Measurements from ENCODE around the gene NPC1. TPM values are rescaled to one million over a fixed set of nuclear protein-coding genes. Genes with fewer than 3 reads are reported as not detected.

NPC1 gene
- total RNA-seq, 1 experiment from 2014 or later, result 51.6 TPM

GRCh38 chr18:23499291-23499781 is 87.0 kb downstream of the NPC1 start:
- H2AFZ ChIP-seq (ENCODE audit: low read depth, low read length, poor library complexity, severe bottlenecking), result peak overlapping the region; percentile 57
- TF ChIP-seq EZH2phosphoT487 (IDR thresholded peaks at IDR 0.05; ENCODE audit: borderline replicate concordance) (no peak), SIN3A (IDR thresholded peaks at IDR 0.05; ENCODE audit: low read depth) (no peak), EGR1 (IDR thresholded peaks at IDR 0.05; ENCODE audit: low read depth) (no peak), RAD21 (IDR thresholded peaks at IDR 0.05; ENCODE audit: low read depth) (no peak), CEBPB (IDR thresholded peaks at IDR 0.05; ENCODE audit: low read depth) (no peak), MAX (IDR thresholded peaks at IDR 0.05) (no peak), POLR2AphosphoS5 (IDR thresholded peaks at IDR 0.05; ENCODE audit: low read depth, low read length) (no peak), POLR2A (IDR thresholded peaks at IDR 0.05; ENCODE audit: borderline replicate concordance, extremely low read depth, insufficient read depth, insufficient read length) (no peak), ZNF274 (IDR thresholded peaks at IDR 0.05; ENCODE audit: low read depth, low read length) (no peak), CBX3 (IDR thresholded peaks at IDR 0.05; ENCODE audit: low read depth) (no peak), ELF1 (IDR thresholded peaks at IDR 0.05; ENCODE audit: borderline replicate concordance, low read depth) (no peak), ZFX (IDR thresholded peaks at IDR 0.05) (no peak), FOSL1 (IDR thresholded peaks at IDR 0.05; ENCODE audit: low read depth) (no peak), EZH2 (IDR thresholded peaks at IDR 0.05) (no peak), SP1 (IDR thresholded peaks at IDR 0.05; ENCODE audit: low read depth) (no peak), JUND (IDR thresholded peaks at IDR 0.05) (no peak), TCF7L2 (IDR thresholded peaks at IDR 0.05; ENCODE audit: borderline replicate concordance, extremely low read depth, insufficient read depth, insufficient read length) (no peak)
- TF ChIP-seq, protein P1, sequence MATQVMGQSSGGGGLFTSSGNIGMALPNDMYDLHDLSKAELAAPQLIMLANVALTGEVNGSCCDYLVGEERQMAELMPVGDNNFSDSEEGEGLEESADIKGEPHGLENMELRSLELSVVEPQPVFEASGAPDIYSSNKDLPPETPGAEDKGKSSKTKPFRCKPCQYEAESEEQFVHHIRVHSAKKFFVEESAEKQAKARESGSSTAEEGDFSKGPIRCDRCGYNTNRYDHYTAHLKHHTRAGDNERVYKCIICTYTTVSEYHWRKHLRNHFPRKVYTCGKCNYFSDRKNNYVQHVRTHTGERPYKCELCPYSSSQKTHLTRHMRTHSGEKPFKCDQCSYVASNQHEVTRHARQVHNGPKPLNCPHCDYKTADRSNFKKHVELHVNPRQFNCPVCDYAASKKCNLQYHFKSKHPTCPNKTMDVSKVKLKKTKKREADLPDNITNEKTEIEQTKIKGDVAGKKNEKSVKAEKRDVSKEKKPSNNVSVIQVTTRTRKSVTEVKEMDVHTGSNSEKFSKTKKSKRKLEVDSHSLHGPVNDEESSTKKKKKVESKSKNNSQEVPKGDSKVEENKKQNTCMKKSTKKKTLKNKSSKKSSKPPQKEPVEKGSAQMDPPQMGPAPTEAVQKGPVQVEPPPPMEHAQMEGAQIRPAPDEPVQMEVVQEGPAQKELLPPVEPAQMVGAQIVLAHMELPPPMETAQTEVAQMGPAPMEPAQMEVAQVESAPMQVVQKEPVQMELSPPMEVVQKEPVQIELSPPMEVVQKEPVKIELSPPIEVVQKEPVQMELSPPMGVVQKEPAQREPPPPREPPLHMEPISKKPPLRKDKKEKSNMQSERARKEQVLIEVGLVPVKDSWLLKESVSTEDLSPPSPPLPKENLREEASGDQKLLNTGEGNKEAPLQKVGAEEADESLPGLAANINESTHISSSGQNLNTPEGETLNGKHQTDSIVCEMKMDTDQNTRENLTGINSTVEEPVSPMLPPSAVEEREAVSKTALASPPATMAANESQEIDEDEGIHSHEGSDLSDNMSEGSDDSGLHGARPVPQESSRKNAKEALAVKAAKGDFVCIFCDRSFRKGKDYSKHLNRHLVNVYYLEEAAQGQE (IDR thresholded peaks at IDR 0.05; ENCODE audit: low read depth), result no peak
- TF ChIP-seq, protein P2, sequence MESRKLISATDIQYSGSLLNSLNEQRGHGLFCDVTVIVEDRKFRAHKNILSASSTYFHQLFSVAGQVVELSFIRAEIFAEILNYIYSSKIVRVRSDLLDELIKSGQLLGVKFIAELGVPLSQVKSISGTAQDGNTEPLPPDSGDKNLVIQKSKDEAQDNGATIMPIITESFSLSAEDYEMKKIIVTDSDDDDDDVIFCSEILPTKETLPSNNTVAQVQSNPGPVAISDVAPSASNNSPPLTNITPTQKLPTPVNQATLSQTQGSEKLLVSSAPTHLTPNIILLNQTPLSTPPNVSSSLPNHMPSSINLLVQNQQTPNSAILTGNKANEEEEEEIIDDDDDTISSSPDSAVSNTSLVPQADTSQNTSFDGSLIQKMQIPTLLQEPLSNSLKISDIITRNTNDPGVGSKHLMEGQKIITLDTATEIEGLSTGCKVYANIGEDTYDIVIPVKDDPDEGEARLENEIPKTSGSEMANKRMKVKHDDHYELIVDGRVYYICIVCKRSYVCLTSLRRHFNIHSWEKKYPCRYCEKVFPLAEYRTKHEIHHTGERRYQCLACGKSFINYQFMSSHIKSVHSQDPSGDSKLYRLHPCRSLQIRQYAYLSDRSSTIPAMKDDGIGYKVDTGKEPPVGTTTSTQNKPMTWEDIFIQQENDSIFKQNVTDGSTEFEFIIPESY (IDR thresholded peaks at IDR 0.05; ENCODE audit: extremely low read depth, insufficient replicate concordance, low read length), result no peak
- BruUV-seq (replicated peaks), result no TSS peak
- ChIA-PET POLR2A (interaction anchor here (1.3 kb wide), 1 partner anchor 211 kb away, joined by 3 read pairs; no protein-coding TSS in a partner anchor), RAD21 (ENCODE audit: low non-redundant PET in 1 of 2, low total read pairs in 2 of 2, uncharacterized antibody in 2 of 2, unreplicated experiment in 2 of 2) (interaction anchor here (0.6 to 1.3 kb wide), 3 partner anchors 86 to 204 kb away, joined by 3 to 7 read pairs (median 6); no protein-coding TSS in a partner anchor), CTCF (interaction anchor here (0.6 to 1.3 kb wide), 4 partner anchors 12 to 369 kb away, joined by 3 to 11 read pairs (median 6); no protein-coding TSS in a partner anchor)
- no peaks in the 10 kb centered on the region for H3K9me2 ChIP-seq (ENCODE audit: insufficient read depth)
- no peaks in the 10 kb centered on the region for H4K20me1 ChIP-seq (ENCODE audit: insufficient read depth)
- peaks cover 8% of the 10 kb centered on the region; the same call in 1 of the 2 replicates for H3K79me2 ChIP-seq (ENCODE audit: insufficient read depth, low read length)
- no peaks in the 10 kb centered on the region for H3K36me3 ChIP-seq (ENCODE audit: control insufficient read depth in 1 of 2, insufficient read depth in 2 of 2, low read length in 2 of 2)
- intact Hi-C loops (cut with micrococcal nuclease), result loop anchor here (1.0 to 10.0 kb wide), 4 partner anchors 88 to 615 kb away; partner anchors contain the start of gene NPC1
- H3K27me3 ChIP-seq (ENCODE audit: insufficient read depth, low read length), result no peaks in the 10 kb centered on the region
- H3K9ac ChIP-seq (ENCODE audit: low read length), result no peak overlapping the region
- DNase-seq (ENCODE audit: low read depth, low spot score) (no peak), ATAC-seq (no peak)
- no peak overlapping the region for H3K4me2 ChIP-seq (ENCODE audit: low read length)
- H3K9me3 ChIP-seq (ENCODE audit: control insufficient read depth in 1 of 2, insufficient read depth in 1 of 2, low read depth in 1 of 2, low read length in 2 of 2), result no peaks in the 10 kb centered on the region
- H3K4me1 ChIP-seq (ENCODE audit: control insufficient read depth in 1 of 2, insufficient read depth in 2 of 2, low read length in 2 of 2), result peaks cover 10 to 31% of the 10 kb centered on the region in 2 experiments
- no peak overlapping the region for H3K27ac ChIP-seq (ENCODE audit: low read depth, low read length)
- no peak overlapping the region for H3K4me3 ChIP-seq (replicated peaks in 1 of 2; ENCODE audit: low read depth in 1 of 2, low read length in 2 of 2)
